Breast epithelium (tissue), 3 donors: ENCODE measurements around the gene KITLG.

Experiments
- POLR2AphosphoS5 ChIP-seq, 3 donors: sonication (generic); formaldehyde crosslinking; IDR thresholded peaks; one replicate each; pipeline ENCODE4 v1.6.1; 2017; ENCODE audit warnings: antibody characterized with exemption in 3 of 3
- TF ChIP-seq, protein P1 (sequence below), 3 donors: fragments of 450-650 bp; IDR thresholded peaks; one replicate each; pipeline ENCODE4 v1.5.1; 2016 to 2017; ENCODE audit warnings: antibody characterized with exemption in 3 of 3, mild to moderate bottlenecking in 3 of 3, moderate library complexity in 3 of 3

DNA sequence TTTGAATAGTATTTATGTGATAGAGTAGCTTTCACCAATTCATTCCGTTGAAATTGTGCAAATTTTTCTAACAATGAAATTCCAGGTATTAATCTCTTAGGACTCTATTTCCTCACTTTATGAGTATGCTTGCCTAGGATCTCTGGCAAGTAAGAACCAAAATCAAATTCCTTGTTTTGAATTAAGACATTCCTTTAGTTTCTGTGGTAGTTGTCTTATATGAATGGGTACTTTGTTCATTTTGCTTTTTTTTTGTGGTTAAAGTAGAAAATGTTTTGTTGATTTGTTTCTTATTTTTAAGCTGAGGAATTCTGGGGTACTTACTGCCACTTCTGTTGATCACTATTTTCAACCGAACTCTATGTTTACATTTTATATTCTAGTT is 59.8 kb downstream of the KITLG start:
- TF ChIP-seq POLR2AphosphoS5 (IDR thresholded peaks at IDR 0.05): no peak
- TF ChIP-seq, protein P1, sequence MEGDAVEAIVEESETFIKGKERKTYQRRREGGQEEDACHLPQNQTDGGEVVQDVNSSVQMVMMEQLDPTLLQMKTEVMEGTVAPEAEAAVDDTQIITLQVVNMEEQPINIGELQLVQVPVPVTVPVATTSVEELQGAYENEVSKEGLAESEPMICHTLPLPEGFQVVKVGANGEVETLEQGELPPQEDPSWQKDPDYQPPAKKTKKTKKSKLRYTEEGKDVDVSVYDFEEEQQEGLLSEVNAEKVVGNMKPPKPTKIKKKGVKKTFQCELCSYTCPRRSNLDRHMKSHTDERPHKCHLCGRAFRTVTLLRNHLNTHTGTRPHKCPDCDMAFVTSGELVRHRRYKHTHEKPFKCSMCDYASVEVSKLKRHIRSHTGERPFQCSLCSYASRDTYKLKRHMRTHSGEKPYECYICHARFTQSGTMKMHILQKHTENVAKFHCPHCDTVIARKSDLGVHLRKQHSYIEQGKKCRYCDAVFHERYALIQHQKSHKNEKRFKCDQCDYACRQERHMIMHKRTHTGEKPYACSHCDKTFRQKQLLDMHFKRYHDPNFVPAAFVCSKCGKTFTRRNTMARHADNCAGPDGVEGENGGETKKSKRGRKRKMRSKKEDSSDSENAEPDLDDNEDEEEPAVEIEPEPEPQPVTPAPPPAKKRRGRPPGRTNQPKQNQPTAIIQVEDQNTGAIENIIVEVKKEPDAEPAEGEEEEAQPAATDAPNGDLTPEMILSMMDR (IDR thresholded peaks at IDR 0.05): no peak
